Esophagus muscularis mucosa (tissue), 4 donors: ENCODE results near the gene ZNF483. TPM values are rescaled to one million over a fixed set of nuclear protein-coding genes. Genes with fewer than 3 reads are reported as not detected.

Experiments
- DNase-seq: peaks from one replicate; pipeline ENCODE4 v3.0.0-alpha.2; 2017; ENCODE audit errors: extremely low spot score
- H3K27ac ChIP-seq, 4 donors: fragments of 200-600 bp; sonication (generic); replicated peaks in 1 of 4; 1 replicate in 3 of 4; 2 replicates in 1 of 4; pipeline ENCODE4 v1.5.1; 2016 to 2019; ENCODE audit warnings: mild to moderate bottlenecking in 1 of 4
- H3K27me3 ChIP-seq, 4 donors: fragments of 200-600 bp; sonication (generic); one replicate each; pipeline versions ENCODE4 v1.5.1 to v1.6.0; 2016 to 2019
- H3K36me3 ChIP-seq, 4 donors: fragments of 200-600 bp; sonication (generic); one replicate each; pipeline ENCODE4 v1.5.1; 2016 to 2019
- H3K4me1 ChIP-seq, 4 donors: fragments of 200-600 bp; sonication (generic); one replicate each; pipeline ENCODE4 v1.5.1; 2016 to 2019
- H3K4me3 ChIP-seq, 4 donors: fragments of 200-600 bp; sonication (generic); 1 replicate in 2 of 4; 2 replicates in 2 of 4; pipeline ENCODE4 v1.5.1; 2016 to 2019; ENCODE audit warnings: mild to moderate bottlenecking in 4 of 4, moderate library complexity in 1 of 4
- H3K9me3 ChIP-seq, 4 donors: fragments of 200-600 bp; sonication (generic); 1 replicate in 3 of 4; 2 replicates in 1 of 4; pipeline ENCODE4 v1.5.1; 2016 to 2019
- CTCF ChIP-seq, 3 experiments: fragments of 200-600 bp in 2 of 3; fragments of 450-650 bp in 1 of 3; sonication (generic) in 2 of 3; IDR thresholded peaks; one replicate each; pipeline ENCODE4 v1.5.1; 2017 to 2019; ENCODE audit warnings: antibody characterized with exemption in 3 of 3, mild to moderate bottlenecking in 2 of 3, moderate library complexity in 1 of 3
- EP300 ChIP-seq: sonication (generic); formaldehyde crosslinking; IDR thresholded peaks from one replicate; pipeline ENCODE4 v1.6.1; 2017; ENCODE audit warnings: antibody characterized with exemption
- POLR2A ChIP-seq: fragments of 450-650 bp; IDR thresholded peaks from one replicate; pipeline ENCODE4 v1.6.1; 2017; ENCODE audit warnings: antibody characterized with exemption, moderate library complexity, mild to moderate bottlenecking, low read depth
- POLR2AphosphoS5 ChIP-seq, 2 donors: sonication (generic); formaldehyde crosslinking; IDR thresholded peaks; one replicate each; pipeline ENCODE4 v1.6.1; 2017; ENCODE audit warnings: antibody characterized with exemption in 2 of 2
- WGBS: methylation state at CpG from one replicate; pipeline ENCODE4 v1.1.5; 2018; 5-methylcytosine and 5-hydroxymethylcytosine counted together
- intact Hi-C: fragments of 100-400 bp; cut with DNase I; formaldehyde crosslinking; loops from one replicate; pipeline ENCODE4 v1.15.1; 2023
- total RNA-seq, 4 donors: library from RNA; depleted of rRNA; stranded (reverse); fragments of >200 nt; gene quantifications; one replicate each; pipeline versions ENCODE4 v1.1.0 to v1.2.1, GENCODE V29; 2016

ZNF483 gene
- total RNA-seq, 4 donors from 2014 or later = 11.0 to 15.0 (median 14.5) TPM

- TF ChIP-seq CTCF (IDR thresholded peaks at IDR 0.05) = no peak
- no peak for TF ChIP-seq EP300
- no peak for TF ChIP-seq POLR2AphosphoS5 (IDR thresholded peaks at IDR 0.05)
- TF ChIP-seq POLR2A = no peak
- Histone ChIP-seq H3K4me3 (no peak overlapping the region), H3K4me1 (no peaks in the 10 kb centered on the region), H3K27ac (no peak overlapping the region), H3K27me3 (no peaks in the 10 kb centered on the region), H3K36me3 (peaks cover 21 to 80% (median 45%) of the 10 kb centered on the region in 4 donors), H3K9me3 (no peaks in the 10 kb centered on the region)
- intact Hi-C loops = no loop called here
- WGBS = 96% methylated on average over 5 of the region's 5 CpGs
- no peak for DNase-seq
These were observed 61.4 kb downstream of the ZNF483 start for GRCh38 chr9:111586378-111586777.

GRCh38 chr9:111588846-111589245 lies 63.9 kb downstream of the ZNF483 start:
- DNase-seq = no peak
- no peaks in the 10 kb centered on the region for H3K27me3 ChIP-seq
- no peak overlapping the region for H3K27ac ChIP-seq
- peaks cover 10 to 82% (median 40%) of the 10 kb centered on the region in 4 donors for H3K36me3 ChIP-seq
- intact Hi-C loops = no loop called here
- TF ChIP-seq POLR2A = no peak
- no peak for TF ChIP-seq EP300
- TF ChIP-seq POLR2AphosphoS5 (IDR thresholded peaks at IDR 0.05) = no peak
- no peak for TF ChIP-seq CTCF (IDR thresholded peaks at IDR 0.05)
- H3K4me1 ChIP-seq = no peaks in the 10 kb centered on the region
- H3K9me3 ChIP-seq = no peaks in the 10 kb centered on the region
- 82% methylated on average over 5 of the region's 5 CpGs for WGBS
- no peak overlapping the region for H3K4me3 ChIP-seq

DNA sequence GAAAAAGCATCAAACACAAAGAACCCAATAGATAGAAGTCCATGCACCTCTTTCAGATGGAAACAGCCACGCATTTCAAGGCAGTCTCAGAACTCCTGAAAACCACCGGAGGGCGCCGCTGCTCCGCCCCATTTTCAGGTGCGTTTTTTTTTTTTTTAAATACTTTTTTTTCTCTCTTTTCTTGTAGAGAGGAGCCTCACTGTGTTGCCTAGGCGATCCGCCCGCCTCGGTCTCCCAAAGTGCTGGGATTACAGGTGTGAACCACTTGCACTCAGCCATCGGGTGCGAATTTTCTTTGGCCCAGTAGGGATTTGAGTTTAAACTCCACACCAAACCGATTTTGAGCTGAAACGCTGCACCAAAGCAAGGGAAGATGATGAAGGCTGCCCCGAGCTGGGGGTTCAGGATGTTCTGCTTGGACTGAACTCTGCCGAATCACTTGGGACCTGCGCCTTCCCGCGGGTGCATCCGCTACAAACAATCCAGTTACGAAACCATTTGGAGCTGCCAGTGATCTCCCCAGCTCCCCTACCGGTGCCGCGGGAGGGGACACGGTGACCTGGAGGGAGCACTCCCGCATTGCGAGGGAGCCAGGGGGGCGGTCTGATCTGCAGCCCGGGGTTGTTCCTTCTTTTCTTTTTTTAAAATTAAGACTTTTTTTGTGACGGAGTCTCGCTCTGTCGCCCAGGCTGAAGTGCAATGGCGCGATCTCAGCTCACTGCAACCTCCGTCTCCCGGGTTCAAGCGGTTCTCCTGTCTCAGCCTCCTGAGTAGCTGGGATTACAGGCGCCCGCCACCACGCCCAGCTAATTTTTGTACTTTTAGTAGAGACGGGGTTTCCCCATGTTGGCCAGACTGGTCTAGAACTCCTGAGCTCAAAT lies 73.1 kb downstream of the ZNF483 start:
- Histone ChIP-seq H3K4me3 (peak overlapping the region; percentile 77 to 93 (median 83)), H3K27ac (peak overlapping the region; percentile 87 to 93 (median 90)), H3K4me1 (peaks cover 8 to 19% (median 10%) of the 10 kb centered on the region in 4 donors), H3K9me3 (no peaks in the 10 kb centered on the region), H3K27me3 (no peaks in the 10 kb centered on the region), H3K36me3 (peaks cover 0 to 38% (median 26%) of the 10 kb centered on the region in 4 donors)
- DNase-seq = no peak
- TF ChIP-seq CTCF (IDR thresholded peaks at IDR 0.05) (peak; percentile 52 to 72 (median 70)), POLR2AphosphoS5 (IDR thresholded peaks at IDR 0.05) (peak; percentile 27 to 43), EP300 (no peak), POLR2A (no peak)
- under 1% methylated on average over 41 of the region's 41 CpGs for WGBS
- intact Hi-C loops = loop anchor here (2.0 kb wide), 3 partner anchors 25 to 93 kb away; partner anchors contain the start of gene DNAJC25

- Histone ChIP-seq H3K36me3 (peaks cover 0 to 31% (median 22%) of the 10 kb centered on the region in 4 donors), H3K4me1 (peaks cover 8 to 19% (median 10%) of the 10 kb centered on the region in 4 donors), H3K4me3 (peak overlapping the region; percentile 77 to 93 (median 83)), H3K27ac (peak overlapping the region; percentile 87 to 93 (median 90)), H3K9me3 (no peaks in the 10 kb centered on the region), H3K27me3 (no peaks in the 10 kb centered on the region)
- no peak for DNase-seq
- intact Hi-C loops = loop anchor here (2.0 kb wide), 3 partner anchors 24 to 92 kb away; partner anchors contain the start of gene DNAJC25
- WGBS = 2% methylated on average over 16 of the region's 16 CpGs
- TF ChIP-seq POLR2AphosphoS5 (IDR thresholded peaks at IDR 0.05) = no peak
- no peak for TF ChIP-seq EP300
- no peak for TF ChIP-seq CTCF (IDR thresholded peaks at IDR 0.05)
- TF ChIP-seq POLR2A = no peak
These were observed 73.7 kb downstream of the ZNF483 start for GRCh38 chr9:111598733-111599091.
